Right lobe of liver (tissue), 6 donors: ENCODE measurements around the gene AKNA. TPM values are rescaled to one million over a fixed set of nuclear protein-coding genes. Genes with fewer than 3 reads are reported as not detected.

Source experiments
- ATAC-seq, 4 donors: fragments of 200-7000 bp; cut with Tn5 transposase; one replicate each; pipeline ENCODE4 v1.9.1; 2020; ENCODE audit warnings: mild to moderate bottlenecking in 4 of 4, moderate library complexity in 4 of 4
- DNase-seq, 3 donors: peaks; one replicate each; pipeline ENCODE4 v3.0.0-alpha.2; 2020
- H3K27ac ChIP-seq, 3 donors: fragments of 200-600 bp; one replicate each; pipeline ENCODE4 v1.8.0; 2022
- H3K27me3 ChIP-seq, 2 donors: fragments of 200-600 bp; one replicate each; pipeline ENCODE4 v1.8.0; 2022
- H3K36me3 ChIP-seq, 4 donors: fragments of 200-600 bp; sonication (generic) in 1 of 4; one replicate each; pipeline versions ENCODE4 v1.5.1 to v1.8.0; 2017 to 2022; ENCODE audit warnings: control low read depth in 1 of 4
- H3K4me1 ChIP-seq, 4 donors: fragments of 200-600 bp; sonication (generic) in 1 of 4; one replicate each; pipeline versions ENCODE4 v1.5.1 to v1.8.0; 2017 to 2022; ENCODE audit warnings: control low read depth in 1 of 4
- H3K4me3 ChIP-seq, 3 donors: fragments of 200-600 bp; one replicate each; pipeline ENCODE4 v1.8.0; 2022
- H3K9me3 ChIP-seq, 4 donors: fragments of 200-600 bp; sonication (generic) in 1 of 4; one replicate each; pipeline versions ENCODE4 v1.5.1 to v1.8.0; 2017 to 2022; ENCODE audit warnings: control low read depth in 1 of 4
- CTCF ChIP-seq, 4 donors: fragments of 200-600 bp in 3 of 4; fragments of 450-650 bp in 1 of 4; IDR thresholded peaks; one replicate each; pipeline versions ENCODE4 v1.5.1 to v1.8.0; 2016 to 2022; ENCODE audit warnings: antibody characterized with exemption in 4 of 4, mild to moderate bottlenecking in 2 of 4
- POLR2A ChIP-seq: fragments of 450-650 bp; IDR thresholded peaks from one replicate; pipeline ENCODE4 v1.6.1; 2017; ENCODE audit warnings: antibody characterized with exemption, mild to moderate bottlenecking
- WGBS: methylation state at CpG from one replicate; pipeline ENCODE4 v1.1.6; 2018; ENCODE audit warnings: low coverage, low lambda C conversion rate; ENCODE audit not compliant: insufficient coverage; ENCODE audit errors: missing lambda C conversion rate; 5-methylcytosine and 5-hydroxymethylcytosine counted together
- intact Hi-C, 2 donors: fragments of 100-400 bp; cut with DNase I; formaldehyde crosslinking; loops; one replicate each; pipeline versions ENCODE4 v1.11.2 to v1.14.1; 2022
- total RNA-seq, 6 experiments: library from RNA; depleted of rRNA in 2 of 6; stranded (reverse); fragments of >200 nt in 2 of 6; fragmentation: NEBNext Ultra II Directional in 3 of 6; extraction: Animal tissue kit (Norgen Biotek cat#: 25700) in 3 of 6; gene quantifications; one replicate each; pipeline versions ENCODE4 v1.1.0 to v1.2.4, GENCODE V29; 2016 to 2023
- donor health status: DM: no; HTN: yes; CAD: no.
- donor health status: DM: no; HTN: no; CAD: no.
- donor health status: DM: no; HTN: no; CAD: no.
- donor health status: DM: no; HTN: yes; CAD: no.
- donor health status: DM: no; HTN: yes; CAD: no.

AKNA gene
- total RNA-seq, 6 experiments from 2014 or later: 4.7 to 15.1 (median 9.8) TPM

DNA sequence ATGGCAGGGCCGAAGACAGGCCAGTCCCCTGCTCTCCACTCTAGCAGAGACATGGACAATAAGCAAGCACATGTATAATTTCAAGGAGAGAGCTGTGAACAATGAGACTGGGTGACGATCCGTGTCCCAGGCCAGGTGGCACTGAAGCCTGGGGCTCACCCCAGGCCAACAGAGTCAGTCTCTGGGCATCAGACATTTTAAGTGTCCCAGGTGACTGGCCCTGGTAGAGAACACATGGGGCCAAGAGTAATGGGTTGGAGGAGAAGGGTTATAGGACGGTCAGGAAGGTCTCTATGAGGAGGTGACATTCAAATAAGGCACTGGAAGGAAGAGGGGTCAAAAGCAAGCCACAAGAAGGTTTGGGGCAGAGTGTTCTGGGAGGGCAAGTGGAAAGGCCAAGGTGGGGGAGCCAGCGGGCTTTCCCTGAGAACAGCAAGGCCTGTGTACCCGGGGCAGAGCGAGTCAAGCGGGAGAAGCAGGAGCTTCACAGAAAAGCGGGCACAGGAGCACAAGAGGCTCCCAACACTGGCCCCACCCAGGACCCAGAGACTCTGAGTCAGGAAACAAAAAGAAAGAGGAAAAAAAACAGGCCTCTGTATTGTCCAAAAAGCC lies 1.1 kb upstream of the AKNA start:
- 59% methylated on average over 8 of the region's 9 CpGs for WGBS

GRCh38 chr9:114388357-114388682 lies 538 bp upstream of the AKNA start:
- TF ChIP-seq POLR2A (no peak), CTCF (IDR thresholded peaks at IDR 0.05) (no peak)

More for the DNA sequence above, 1.1 kb upstream of the AKNA start:
- ATAC-seq: no peak
- Histone ChIP-seq H3K9me3 (no peaks in the 10 kb centered on the region), H3K27me3 (no peaks in the 10 kb centered on the region), H3K4me3 (no peak overlapping the region), H3K4me1 (peaks cover 0 to 66% (median 22%) of the 10 kb centered on the region in 4 donors), H3K27ac (peak overlapping the region; percentile 71 to 84 (median 83)), H3K36me3 (no peaks in the 10 kb centered on the region)
- no peak for TF ChIP-seq CTCF (IDR thresholded peaks at IDR 0.05)
- no peak for TF ChIP-seq POLR2A
- peak in 1 of 3 donors; percentile 27 for DNase-seq
- intact Hi-C loops: no loop called here

GRCh38 chr9:114386886-114387679 lies 699 bp downstream of the AKNA start:
- intact Hi-C loops: no loop called here
- ATAC-seq (peak; percentile 18 to 34 (median 23)), DNase-seq (peak; percentile 54 to 73 (median 64))
- Histone ChIP-seq H3K36me3 (no peaks in the 10 kb centered on the region), H3K9me3 (no peaks in the 10 kb centered on the region), H3K4me3 (peak overlapping the region; percentile 34 to 57 (median 40)), H3K4me1 (peaks cover 0 to 65% (median 24%) of the 10 kb centered on the region in 4 donors), H3K27me3 (no peaks in the 10 kb centered on the region), H3K27ac (peak overlapping the region; percentile 71 to 84 (median 83))
- TF ChIP-seq POLR2A (no peak), CTCF (IDR thresholded peaks at IDR 0.05) (no peak)
- WGBS: 10% methylated on average over 9 of the region's 18 CpGs

More at GRCh38 chr9:114388357-114388682, 538 bp upstream of the AKNA start:
- Histone ChIP-seq H3K9me3 (no peaks in the 10 kb centered on the region), H3K4me1 (peaks cover 0 to 66% (median 23%) of the 10 kb centered on the region in 4 donors), H3K36me3 (no peaks in the 10 kb centered on the region), H3K27me3 (no peaks in the 10 kb centered on the region), H3K4me3 (peak overlapping the region in 2 of 3 donors; percentile 40 to 57), H3K27ac (peak overlapping the region; percentile 71 to 84 (median 83))
- WGBS: no CpG with 5 or more reads among the region's 9 CpGs
- intact Hi-C loops: no loop called here
- DNase-seq (peak in 1 of 3 donors; percentile 50), ATAC-seq (no peak)

GRCh38 chr9:114386361-114386885 lies 1.4 kb downstream of the AKNA start:
- H3K4me1 ChIP-seq: peaks cover 0 to 62% (median 24%) of the 10 kb centered on the region in 4 donors
- DNase-seq: peak in 1 of 3 donors; percentile 54
- peak; percentile 3 to 24 (median 12) for ATAC-seq
- no peaks in the 10 kb centered on the region for H3K27me3 ChIP-seq
- H3K27ac ChIP-seq: peak overlapping the region; percentile 71 to 84 (median 83)
- TF ChIP-seq CTCF (IDR thresholded peaks at IDR 0.05): no peak
- TF ChIP-seq POLR2A: no peak
- intact Hi-C loops: no loop called here
- H3K9me3 ChIP-seq: no peaks in the 10 kb centered on the region
- peak overlapping the region; percentile 34 to 57 (median 40) for H3K4me3 ChIP-seq
- H3K36me3 ChIP-seq: no peaks in the 10 kb centered on the region
- 9% methylated on average over 3 of the region's 10 CpGs for WGBS
